Pancreas (tissue), 10 donors: ENCODE data around the gene IQCM. TPM values are rescaled to one million over a fixed set of nuclear protein-coding genes. Genes with fewer than 3 reads are reported as not detected.

Source experiments
- ATAC-seq, 4 donors: fragments of 200-7000 bp; cut with Tn5 transposase; one replicate each; pipeline versions ENCODE4 v1.8.0 to v1.9.1; 2020; ENCODE audit warnings: mild to moderate bottlenecking in 4 of 4, moderate library complexity in 4 of 4
- DNase-seq, 6 donors: peaks; one replicate each; pipeline ENCODE4 v3.0.0-alpha.2; 2020
- FAIRE-seq: peaks from 2 replicates; lab custom pipeline; 2012; peaks lifted over from hg19 to GRCh38; lab: Jason Lieb, UNC
- H3K27ac ChIP-seq, 4 donors: fragments of 200-600 bp; sonication (generic); 1 replicate in 3 of 4; 2 replicates in 1 of 4; pipeline versions ENCODE4 v1.5.0 to v1.8.0; 2020
- H3K27me3 ChIP-seq, 4 donors: fragments of 200-600 bp; one replicate each; pipeline ENCODE4 v1.8.0; 2021
- H3K36me3 ChIP-seq, 3 donors: fragments of 200-600 bp; sonication (generic) in 1 of 3; one replicate each; pipeline versions ENCODE4 v1.5.0 to v1.8.0; 2020 to 2021
- H3K4me1 ChIP-seq, 3 donors: fragments of 200-600 bp; one replicate each; pipeline ENCODE4 v1.8.0; 2021
- H3K4me3 ChIP-seq, 4 donors: fragments of 200-600 bp; sonication (generic) in 2 of 4; one replicate each; pipeline versions ENCODE4 v1.5.0 to v1.8.0; 2020 to 2021
- H3K9me3 ChIP-seq, 4 donors: fragments of 200-600 bp; one replicate each; pipeline ENCODE4 v1.8.0; 2021
- WGBS, 2 donors: extraction: QIAGEN DNeasy Blood & Tissue Kit; methylation state at CpG; one replicate each; pipeline ENCODE4 v1.1.7; 2013; 5-methylcytosine and 5-hydroxymethylcytosine counted together
- intact Hi-C, 3 donors: fragments of 100-400 bp; cut with DNase I; formaldehyde crosslinking; loops; one replicate each; pipeline versions ENCODE4 v1.11.1 to v1.14.2; 2022
- polyA plus RNA-seq, 2 donors: library from polyadenylated mRNA; stranded (reverse); fragments of 200-250 nt; gene quantifications; one replicate each; pipeline ENCODE4 v1.2.3, GENCODE V29; 2013
- total RNA-seq, 6 donors: library from RNA; stranded (reverse); fragmentation: NEBNext Ultra II Directional in 4 of 6; extraction: Animal tissue kit (Norgen Biotek cat#: 25700) in 4 of 6; gene quantifications; one replicate each; pipeline versions ENCODE4 v1.2.1 to v1.2.4, GENCODE V29; 2021 to 2023
- TF ChIP-seq, protein P1 (sequence below), 4 donors: fragments of 200-600 bp; sonication (generic) in 3 of 4; IDR thresholded peaks; one replicate each; pipeline versions ENCODE4 v1.5.0 to v1.8.0; 2021; ENCODE audit warnings: antibody characterized with exemption in 4 of 4
- donor health status: healthy with polysubstance abuse.
- donor health status: DM: no; HTN: no; CAD: no; lungs with moderate emphysema.
- donor health status: DM: no; HTN: no; CAD: no.
- donor health status: control.
- donor health status: control.
- donor health status: Bipolar disorder and iron deficiency.
- donor health status: DM: yes; HTN: yes; CAD: no.
- donor health status: DM: no; HTN: no; CAD: no.
- donor health status: DM: no; HTN: no; CAD: no.
- donor health status: DM: yes; HTN: yes; CAD: no.

IQCM gene
- total and polyA plus RNA-seq, 8 donors, result not detected

DNA sequence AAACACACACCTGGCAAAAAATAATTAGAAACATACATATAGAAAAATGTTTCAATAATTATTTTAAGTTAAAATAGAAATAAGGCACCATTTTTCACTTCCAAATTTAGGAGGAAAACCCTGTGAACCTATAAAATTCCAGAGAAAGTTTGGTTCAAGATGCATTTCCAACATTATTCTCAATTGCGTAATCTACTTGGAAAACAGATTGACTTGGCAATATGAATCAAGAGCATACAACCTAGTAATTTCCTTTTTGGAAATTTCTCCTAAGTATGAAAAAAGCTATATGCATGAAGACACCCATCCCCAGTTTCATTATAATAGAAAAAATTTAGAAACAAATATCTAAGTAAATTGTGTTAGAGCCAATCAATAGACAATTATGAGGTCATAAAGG is 242.9 kb downstream of the IQCM start:
- no peak for ATAC-seq
- FAIRE-seq, result no peak
- WGBS, 2 donors, result 95 to 96% methylated on average over 1 of the region's 1 CpG
- no peak for DNase-seq
- Histone ChIP-seq H3K36me3 (no peaks in the 10 kb centered on the region), H3K4me1 (no peaks in the 10 kb centered on the region), H3K4me3 (no peak overlapping the region), H3K27me3 (no peaks in the 10 kb centered on the region), H3K27ac (no peak overlapping the region), H3K9me3 (no peaks in the 10 kb centered on the region)
- intact Hi-C loops, result no loop called here
- TF ChIP-seq, protein P1, sequence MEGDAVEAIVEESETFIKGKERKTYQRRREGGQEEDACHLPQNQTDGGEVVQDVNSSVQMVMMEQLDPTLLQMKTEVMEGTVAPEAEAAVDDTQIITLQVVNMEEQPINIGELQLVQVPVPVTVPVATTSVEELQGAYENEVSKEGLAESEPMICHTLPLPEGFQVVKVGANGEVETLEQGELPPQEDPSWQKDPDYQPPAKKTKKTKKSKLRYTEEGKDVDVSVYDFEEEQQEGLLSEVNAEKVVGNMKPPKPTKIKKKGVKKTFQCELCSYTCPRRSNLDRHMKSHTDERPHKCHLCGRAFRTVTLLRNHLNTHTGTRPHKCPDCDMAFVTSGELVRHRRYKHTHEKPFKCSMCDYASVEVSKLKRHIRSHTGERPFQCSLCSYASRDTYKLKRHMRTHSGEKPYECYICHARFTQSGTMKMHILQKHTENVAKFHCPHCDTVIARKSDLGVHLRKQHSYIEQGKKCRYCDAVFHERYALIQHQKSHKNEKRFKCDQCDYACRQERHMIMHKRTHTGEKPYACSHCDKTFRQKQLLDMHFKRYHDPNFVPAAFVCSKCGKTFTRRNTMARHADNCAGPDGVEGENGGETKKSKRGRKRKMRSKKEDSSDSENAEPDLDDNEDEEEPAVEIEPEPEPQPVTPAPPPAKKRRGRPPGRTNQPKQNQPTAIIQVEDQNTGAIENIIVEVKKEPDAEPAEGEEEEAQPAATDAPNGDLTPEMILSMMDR (IDR thresholded peaks at IDR 0.05), result no peak

DNA sequence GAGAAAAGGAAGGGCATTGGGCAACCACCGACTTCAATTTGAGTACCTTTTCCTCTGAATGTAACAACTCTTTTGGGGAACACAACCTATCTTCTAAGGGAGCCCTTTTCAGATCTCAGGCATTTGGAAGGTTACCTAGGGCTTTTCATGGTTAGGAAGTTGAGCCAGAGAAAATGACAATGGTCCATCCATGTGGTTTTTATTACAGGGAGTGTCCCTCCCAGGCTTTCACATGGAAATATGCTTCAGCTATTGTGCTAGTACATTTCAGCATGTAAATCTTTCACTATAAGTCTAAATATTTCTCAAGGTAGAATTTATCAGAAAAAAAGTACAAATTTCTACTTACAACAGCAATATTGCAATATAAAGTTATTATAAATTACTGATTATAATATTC is 259.8 kb downstream of the IQCM start:
- no peak for DNase-seq
- Histone ChIP-seq H3K36me3 (no peaks in the 10 kb centered on the region), H3K4me1 (no peaks in the 10 kb centered on the region), H3K4me3 (no peak overlapping the region), H3K27me3 (no peaks in the 10 kb centered on the region), H3K9me3 (no peaks in the 10 kb centered on the region), H3K27ac (no peak overlapping the region)
- no peak for ATAC-seq
- intact Hi-C loops, result no loop called here
- WGBS, 2 donors, result 65 to 88% methylated on average over 1 of the region's 1 CpG
- FAIRE-seq, result no peak
- TF ChIP-seq, protein P1 (IDR thresholded peaks at IDR 0.05), result no peak

- H3K4me3 ChIP-seq, result no peak overlapping the region
- no peak overlapping the region for H3K27ac ChIP-seq
- TF ChIP-seq, protein P1 (IDR thresholded peaks at IDR 0.05), result no peak
- H3K4me1 ChIP-seq, result no peaks in the 10 kb centered on the region
- FAIRE-seq, result no peak
- no peaks in the 10 kb centered on the region for H3K36me3 ChIP-seq
- H3K27me3 ChIP-seq, result no peaks in the 10 kb centered on the region
- H3K9me3 ChIP-seq, result no peaks in the 10 kb centered on the region
- no peak for DNase-seq
- ATAC-seq, result no peak
- 30 to 42% methylated on average over 1 of the region's 1 CpG for WGBS, 2 donors
- intact Hi-C loops, result no loop called here
Observed at GRCh38 chr4:149555146-149555545, 260.5 kb downstream of the IQCM start.

DNA sequence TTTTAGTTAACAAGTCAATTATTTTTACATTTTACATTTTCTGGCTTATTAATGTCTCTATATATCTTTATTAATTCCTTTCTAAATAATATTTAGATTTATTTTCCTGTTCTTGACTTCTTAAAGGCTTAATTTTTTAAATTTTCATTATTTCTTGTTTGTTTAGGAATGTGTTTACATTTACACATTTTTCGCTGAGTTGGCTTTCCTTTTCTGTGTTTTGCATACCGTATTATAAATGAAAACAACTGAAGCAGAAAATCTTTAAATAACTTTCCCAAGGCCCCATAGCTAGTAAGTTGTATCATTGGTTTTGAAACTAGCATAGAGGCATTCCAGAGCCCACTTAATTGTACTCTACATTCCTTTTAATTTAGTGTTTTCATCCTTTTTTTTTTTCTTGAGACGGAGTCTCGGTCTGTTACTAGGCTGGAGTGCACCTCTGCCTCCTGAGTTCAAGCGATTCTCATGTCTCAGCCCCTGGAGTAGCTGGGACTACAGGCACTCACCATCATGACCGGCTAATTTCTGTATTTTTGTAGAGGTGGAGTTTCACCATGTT is 261.6 kb downstream of the IQCM start:
- Histone ChIP-seq H3K36me3 (no peaks in the 10 kb centered on the region), H3K4me1 (no peaks in the 10 kb centered on the region), H3K27me3 (no peaks in the 10 kb centered on the region), H3K9me3 (no peaks in the 10 kb centered on the region), H3K27ac (no peak overlapping the region), H3K4me3 (no peak overlapping the region)
- WGBS, 2 donors, result 82 to 89% methylated on average over 6 of the region's 6 CpGs
- intact Hi-C loops, result no loop called here
- DNase-seq (no peak), FAIRE-seq (no peak), ATAC-seq (no peak)
- TF ChIP-seq, protein P1 (IDR thresholded peaks at IDR 0.05), result no peak

DNA sequence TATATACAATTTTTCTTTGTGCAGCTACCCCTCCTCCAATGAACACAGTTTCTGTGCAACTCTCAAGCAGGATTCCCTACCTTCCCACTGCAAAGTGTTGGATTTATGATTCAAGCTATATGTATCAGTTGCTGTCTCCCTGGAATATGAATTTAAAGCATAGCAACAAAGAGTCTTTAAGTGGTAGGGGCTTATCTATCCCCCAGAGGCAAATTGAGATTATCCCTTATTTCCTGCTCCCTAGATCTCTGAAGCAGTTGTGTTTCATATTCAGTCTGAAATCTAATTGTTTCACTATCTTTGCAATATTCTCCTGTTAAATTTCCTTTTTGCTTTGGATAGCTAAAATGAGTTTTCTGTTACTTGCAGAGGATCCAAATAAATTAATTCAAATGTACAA is 263.0 kb downstream of the IQCM start:
- Histone ChIP-seq H3K27me3 (no peaks in the 10 kb centered on the region), H3K36me3 (no peaks in the 10 kb centered on the region), H3K9me3 (no peaks in the 10 kb centered on the region), H3K27ac (no peak overlapping the region), H3K4me1 (no peaks in the 10 kb centered on the region), H3K4me3 (no peak overlapping the region)
- intact Hi-C loops, result no loop called here
- ATAC-seq (no peak), DNase-seq (no peak), FAIRE-seq (no peak)
- TF ChIP-seq, protein P1 (IDR thresholded peaks at IDR 0.05), result no peak
